ENCODE measurements around the gene BBS2.

BBS2 gene

DNA sequence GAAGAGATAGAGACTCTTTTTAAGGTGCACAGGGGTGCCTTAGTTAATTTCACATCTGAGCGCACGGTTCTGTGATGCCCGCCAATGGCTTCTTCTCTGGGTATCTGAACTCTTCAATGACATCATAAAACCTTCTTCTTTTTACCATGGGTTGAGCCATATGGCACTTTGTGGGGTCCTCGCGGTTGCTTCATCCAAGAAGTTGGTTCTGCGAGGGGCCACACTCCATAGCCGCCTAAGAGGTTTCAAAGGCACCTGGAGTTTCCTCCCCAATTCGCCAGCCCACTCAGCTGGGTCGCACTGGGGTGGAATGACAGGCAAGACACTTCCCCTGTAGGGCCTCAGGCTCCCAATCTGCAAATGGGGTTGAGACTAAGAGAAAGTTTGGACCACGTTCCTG, 34.6 kb upstream of the BBS2 start:
- no peak for DNase-seq (ENCODE audit: extremely low spot score)
- ChIA-PET POLR2A (no interaction called here), CTCF (no interaction called here)
- TF ChIP-seq TARDBP (IDR thresholded peaks at IDR 0.05) (no peak), HDGF (IDR thresholded peaks at IDR 0.05; ENCODE audit: borderline replicate concordance) (no peak), LEF1 (IDR thresholded peaks at IDR 0.05; ENCODE audit: borderline replicate concordance) (no peak), L3MBTL2 (conservative IDR thresholded peaks at IDR 0.05) (no peak), NFRKB (IDR thresholded peaks at IDR 0.05) (no peak), SP1 (IDR thresholded peaks at IDR 0.05) (no peak), ZNF384 (IDR thresholded peaks at IDR 0.05) (no peak), ELF4 (IDR thresholded peaks at IDR 0.05) (no peak), FOXA1 (IDR thresholded peaks at IDR 0.05) (no peak), ARNT (IDR thresholded peaks at IDR 0.05) (no peak), CTBP1 (IDR thresholded peaks at IDR 0.05; ENCODE audit: borderline replicate concordance) (no peak), FOXM1 (IDR thresholded peaks at IDR 0.05; ENCODE audit: borderline replicate concordance) (no peak), SUZ12 (IDR thresholded peaks at IDR 0.05) (no peak), BHLHE40 (IDR thresholded peaks at IDR 0.05; ENCODE audit: borderline replicate concordance) (no peak), FOXK2 (IDR thresholded peaks at IDR 0.05) (no peak)
- TF ChIP-seq, protein P1, sequence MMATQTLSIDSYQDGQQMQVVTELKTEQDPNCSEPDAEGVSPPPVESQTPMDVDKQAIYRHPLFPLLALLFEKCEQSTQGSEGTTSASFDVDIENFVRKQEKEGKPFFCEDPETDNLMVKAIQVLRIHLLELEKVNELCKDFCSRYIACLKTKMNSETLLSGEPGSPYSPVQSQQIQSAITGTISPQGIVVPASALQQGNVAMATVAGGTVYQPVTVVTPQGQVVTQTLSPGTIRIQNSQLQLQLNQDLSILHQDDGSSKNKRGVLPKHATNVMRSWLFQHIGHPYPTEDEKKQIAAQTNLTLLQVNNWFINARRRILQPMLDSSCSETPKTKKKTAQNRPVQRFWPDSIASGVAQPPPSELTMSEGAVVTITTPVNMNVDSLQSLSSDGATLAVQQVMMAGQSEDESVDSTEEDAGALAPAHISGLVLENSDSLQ (IDR thresholded peaks at IDR 0.05) = no peak

DNA sequence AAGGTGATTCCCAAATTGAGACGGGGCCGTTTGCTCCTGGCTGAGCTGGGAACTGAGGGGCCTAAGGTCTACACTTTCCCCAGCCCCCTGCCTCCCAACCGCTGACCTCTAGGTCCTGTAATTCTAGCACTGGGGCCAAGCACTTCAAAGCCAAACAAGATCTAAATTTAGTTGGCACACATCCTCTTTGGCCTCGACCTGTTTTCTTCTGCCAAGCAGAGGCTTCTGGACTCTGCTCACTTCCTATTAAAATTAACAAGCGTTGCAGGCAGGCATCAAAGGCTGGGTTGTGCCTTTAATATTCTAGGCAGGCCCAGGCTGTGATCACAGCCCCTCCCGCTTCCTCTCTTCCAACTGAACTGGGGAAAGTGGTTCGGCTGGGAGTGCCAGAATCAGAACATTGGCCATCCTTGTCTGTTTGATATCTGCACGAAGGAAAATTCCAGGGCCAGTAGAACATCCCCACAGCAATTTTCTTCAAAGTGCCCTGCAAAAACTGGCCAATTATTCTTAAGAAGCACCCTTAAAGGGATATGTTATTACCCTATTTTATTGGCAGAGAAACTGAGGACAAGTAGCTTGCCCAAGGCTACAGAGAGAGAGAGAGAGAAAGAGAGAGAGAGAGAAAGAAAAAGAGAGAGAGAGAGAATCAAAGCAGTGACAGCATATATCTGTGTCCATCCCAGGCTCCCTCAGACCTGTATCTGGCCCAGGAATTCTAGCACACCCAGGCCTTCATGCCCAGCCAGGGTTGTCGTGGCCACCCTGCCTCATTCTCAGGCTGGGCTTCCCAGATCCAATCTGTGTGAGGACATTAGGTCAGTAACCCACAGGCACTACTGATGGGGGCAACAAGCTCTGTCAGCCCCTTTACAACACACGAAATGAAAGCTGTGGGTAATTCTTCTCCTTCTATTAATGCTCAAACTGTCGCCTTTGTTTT, 32.2 kb upstream of the BBS2 start:
- POLR2A ChIA-PET = no interaction called here
- no peak for DNase-seq (ENCODE audit: extremely low spot score)
- CTCF ChIA-PET = no interaction called here
- TF ChIP-seq TARDBP (IDR thresholded peaks at IDR 0.05) (no peak), NFRKB (IDR thresholded peaks at IDR 0.05) (no peak), ELF4 (IDR thresholded peaks at IDR 0.05) (no peak), FOXA1 (IDR thresholded peaks at IDR 0.05) (no peak), L3MBTL2 (conservative IDR thresholded peaks at IDR 0.05) (no peak), LEF1 (IDR thresholded peaks at IDR 0.05; ENCODE audit: borderline replicate concordance) (no peak), ZNF384 (IDR thresholded peaks at IDR 0.05) (no peak), ARNT (IDR thresholded peaks at IDR 0.05) (no peak), CTBP1 (IDR thresholded peaks at IDR 0.05; ENCODE audit: borderline replicate concordance) (no peak), SP1 (IDR thresholded peaks at IDR 0.05) (no peak), HDGF (IDR thresholded peaks at IDR 0.05; ENCODE audit: borderline replicate concordance) (no peak), FOXK2 (IDR thresholded peaks at IDR 0.05) (no peak), SUZ12 (IDR thresholded peaks at IDR 0.05) (no peak), FOXM1 (IDR thresholded peaks at IDR 0.05; ENCODE audit: borderline replicate concordance) (no peak), BHLHE40 (IDR thresholded peaks at IDR 0.05; ENCODE audit: borderline replicate concordance) (no peak)
- TF ChIP-seq, protein P1 (IDR thresholded peaks at IDR 0.05) = no peak

DNA sequence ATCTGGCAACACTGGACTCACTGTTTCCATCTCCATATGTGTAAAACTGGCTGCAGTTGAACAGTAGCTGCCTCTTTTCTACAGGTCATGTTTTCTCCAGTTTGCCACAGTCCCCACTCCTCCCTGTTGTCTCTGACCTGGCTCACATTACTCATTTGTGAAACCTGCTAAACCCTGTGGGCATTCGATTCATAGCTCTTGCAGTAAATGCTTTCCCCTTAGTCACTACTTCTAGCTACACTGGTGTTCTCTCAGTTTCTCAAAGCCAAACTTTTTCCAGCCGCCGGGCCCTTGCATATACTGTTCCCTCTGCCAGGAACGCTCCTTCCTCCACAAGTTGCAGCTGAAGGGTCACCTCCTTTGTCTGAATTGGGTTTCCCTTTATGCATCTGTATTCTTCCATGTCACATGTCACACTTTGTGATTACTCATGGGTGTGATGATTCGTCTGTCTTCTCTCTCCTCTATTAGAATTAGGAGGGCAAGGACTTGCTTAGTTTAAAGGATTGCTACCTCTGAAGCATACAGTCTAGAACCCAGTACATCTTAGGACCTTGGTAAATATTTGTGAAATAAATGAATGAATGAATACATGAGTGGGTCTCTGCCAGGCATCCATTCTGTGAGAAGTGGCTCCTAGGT, 30.0 kb upstream of the BBS2 start:
- no peak for DNase-seq (ENCODE audit: extremely low spot score)
- ChIA-PET CTCF (no interaction called here), POLR2A (no interaction called here)
- TF ChIP-seq FOXM1 (IDR thresholded peaks at IDR 0.05; ENCODE audit: borderline replicate concordance) (no peak), LEF1 (IDR thresholded peaks at IDR 0.05; ENCODE audit: borderline replicate concordance) (no peak), NFRKB (IDR thresholded peaks at IDR 0.05) (no peak), SP1 (IDR thresholded peaks at IDR 0.05) (no peak), TARDBP (IDR thresholded peaks at IDR 0.05) (no peak), ELF4 (IDR thresholded peaks at IDR 0.05) (no peak), L3MBTL2 (conservative IDR thresholded peaks at IDR 0.05) (no peak), ARNT (IDR thresholded peaks at IDR 0.05) (no peak), SUZ12 (IDR thresholded peaks at IDR 0.05) (no peak), HDGF (IDR thresholded peaks at IDR 0.05; ENCODE audit: borderline replicate concordance) (no peak), ZNF384 (IDR thresholded peaks at IDR 0.05) (no peak), CTBP1 (IDR thresholded peaks at IDR 0.05; ENCODE audit: borderline replicate concordance) (no peak), FOXA1 (IDR thresholded peaks at IDR 0.05) (no peak), FOXK2 (IDR thresholded peaks at IDR 0.05) (no peak)
- TF ChIP-seq, protein P1 (IDR thresholded peaks at IDR 0.05) = no peak

DNA sequence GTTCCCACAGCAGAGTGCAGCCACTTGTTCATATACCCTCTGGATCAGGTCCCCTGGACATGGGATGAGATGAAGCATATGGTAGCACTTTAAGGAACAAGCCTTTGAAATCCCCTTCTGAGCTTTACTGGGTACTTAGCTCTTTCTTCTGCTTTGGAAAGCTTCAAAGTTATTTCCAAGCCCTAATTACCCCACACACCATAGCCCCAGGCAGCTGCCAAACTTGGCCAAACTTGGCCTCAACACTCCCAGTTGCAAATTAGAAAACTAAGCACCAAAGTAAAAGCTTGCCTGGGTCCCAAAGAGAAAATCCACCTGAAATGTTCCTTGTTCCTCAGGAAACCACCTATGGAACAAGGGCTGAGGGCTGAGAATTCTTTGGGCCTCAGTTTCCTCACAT, 29.3 kb upstream of the BBS2 start:
- CTCF ChIA-PET = no interaction called here
- POLR2A ChIA-PET = no interaction called here
- TF ChIP-seq ZNF384 (IDR thresholded peaks at IDR 0.05) (no peak), ELF4 (IDR thresholded peaks at IDR 0.05) (no peak), HDGF (IDR thresholded peaks at IDR 0.05; ENCODE audit: borderline replicate concordance) (no peak), L3MBTL2 (conservative IDR thresholded peaks at IDR 0.05) (no peak), FOXA1 (IDR thresholded peaks at IDR 0.05) (no peak), BHLHE40 (IDR thresholded peaks at IDR 0.05; ENCODE audit: borderline replicate concordance) (no peak), FOXK2 (IDR thresholded peaks at IDR 0.05) (no peak), TARDBP (IDR thresholded peaks at IDR 0.05) (no peak), CTBP1 (IDR thresholded peaks at IDR 0.05; ENCODE audit: borderline replicate concordance) (no peak), NFRKB (IDR thresholded peaks at IDR 0.05) (no peak), LEF1 (IDR thresholded peaks at IDR 0.05; ENCODE audit: borderline replicate concordance) (no peak), FOXM1 (IDR thresholded peaks at IDR 0.05; ENCODE audit: borderline replicate concordance) (no peak), SUZ12 (IDR thresholded peaks at IDR 0.05) (no peak), SP1 (IDR thresholded peaks at IDR 0.05) (no peak), ARNT (IDR thresholded peaks at IDR 0.05) (no peak)
- TF ChIP-seq, protein P1 (IDR thresholded peaks at IDR 0.05) = no peak

More for the DNA sequence above, 29.3 kb upstream of the BBS2 start:
- no peak for DNase-seq (ENCODE audit: extremely low spot score)

Measured in HEK293T (cell line).